Measurements from ENCODE around the gene GPRIN1.
"Not testable (repeated sequence)": the region's sequence is repeated elsewhere in the genome, so short reads cannot be mapped to it uniquely, and the experiment has no call there.

Gene GPRIN1

GRCh38 chr5:176565760-176566288 is 44.1 kb downstream of the GPRIN1 start:
- DNase-seq: no peak

DNA sequence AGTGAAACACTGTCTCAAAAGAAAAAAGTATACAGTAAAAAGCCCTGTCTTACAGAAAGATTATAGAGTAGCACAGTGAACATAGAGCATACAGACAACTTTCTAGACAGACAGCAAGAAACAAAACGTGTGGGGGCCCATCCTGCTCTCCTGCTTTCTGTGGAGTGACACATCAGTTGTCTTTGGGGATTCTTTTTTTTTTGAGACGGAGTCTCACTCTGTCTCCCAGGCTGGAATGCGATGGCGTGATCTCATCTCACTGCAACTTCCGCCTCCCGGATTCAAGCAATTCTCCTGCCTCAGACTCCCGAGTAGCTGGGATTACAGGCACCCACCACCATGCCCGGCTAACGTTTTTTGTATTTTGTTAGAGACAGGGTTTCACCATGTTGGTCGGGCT is 46.0 kb downstream of the GPRIN1 start:
- DNase-seq: no peak

- no peak for DNase-seq
Observed at GRCh38 chr5:176562189-176562588, 47.8 kb downstream of the GPRIN1 start.

DNA sequence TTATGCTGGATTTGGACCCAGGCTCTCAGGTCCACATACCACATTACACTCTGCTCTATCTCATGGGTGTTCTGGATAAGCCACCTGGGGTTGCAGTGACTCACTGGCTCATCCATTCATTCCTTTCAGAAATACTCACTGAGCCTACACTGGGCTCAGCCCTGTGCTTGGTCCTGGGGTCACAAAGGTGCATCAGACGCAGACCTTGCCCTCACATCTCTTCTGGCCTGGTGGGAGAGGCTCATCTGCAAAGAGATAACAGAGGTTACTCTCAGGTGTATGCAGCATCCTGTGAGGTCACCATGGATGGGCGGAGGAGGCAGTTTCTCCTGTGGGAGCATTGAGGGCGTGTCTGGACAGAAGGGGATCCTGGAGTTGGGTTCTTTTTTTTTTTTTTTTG is 48.7 kb downstream of the GPRIN1 start:
- no peak for DNase-seq

DNA sequence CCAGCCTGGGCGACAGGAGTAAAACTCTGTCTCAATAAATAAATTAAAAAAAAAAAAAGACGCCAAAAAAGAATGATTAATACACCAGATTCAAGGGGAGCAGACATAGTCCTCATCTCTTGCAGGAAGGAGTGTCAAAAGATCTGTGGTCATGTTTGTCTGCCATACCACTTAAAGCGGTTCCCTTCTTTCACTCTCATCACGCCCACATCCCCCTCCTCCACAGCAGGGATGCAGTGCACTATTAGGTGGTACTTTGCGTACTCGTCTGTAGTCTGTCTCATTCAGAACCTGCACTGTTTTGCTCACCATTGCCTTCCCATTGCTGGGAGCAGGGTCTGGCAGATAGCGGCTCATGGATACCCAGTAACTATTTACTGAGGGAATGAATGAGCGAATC is 49.6 kb downstream of the GPRIN1 start:
- DNase-seq: no peak

DNA sequence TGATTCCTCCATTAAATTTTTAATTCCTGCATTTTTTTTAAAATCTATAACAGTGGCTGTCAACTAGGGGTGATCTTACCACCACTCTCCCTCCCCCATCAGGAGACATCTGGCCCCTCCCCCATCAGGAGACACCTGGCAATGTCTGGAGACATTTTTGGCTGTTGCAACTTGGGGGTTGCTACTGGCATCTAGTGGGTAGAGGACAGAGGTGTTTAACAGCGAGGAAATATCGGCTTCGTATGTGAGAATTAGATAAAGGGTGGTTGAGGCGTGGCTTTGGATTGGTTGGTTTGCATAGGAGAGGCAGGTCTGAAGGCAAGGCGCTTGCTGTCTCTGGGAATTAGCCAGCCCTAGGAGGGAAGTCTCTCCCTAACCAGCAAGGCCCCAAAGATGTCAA is 50.3 kb downstream of the GPRIN1 start:
- no peak for DNase-seq

GRCh38 chr5:176557846-176558245 is 52.1 kb downstream of the GPRIN1 start:
- no peak for DNase-seq

GRCh38 chr5:176553260-176554085 is 56.5 kb downstream of the GPRIN1 start:
- no peak for DNase-seq

DNA sequence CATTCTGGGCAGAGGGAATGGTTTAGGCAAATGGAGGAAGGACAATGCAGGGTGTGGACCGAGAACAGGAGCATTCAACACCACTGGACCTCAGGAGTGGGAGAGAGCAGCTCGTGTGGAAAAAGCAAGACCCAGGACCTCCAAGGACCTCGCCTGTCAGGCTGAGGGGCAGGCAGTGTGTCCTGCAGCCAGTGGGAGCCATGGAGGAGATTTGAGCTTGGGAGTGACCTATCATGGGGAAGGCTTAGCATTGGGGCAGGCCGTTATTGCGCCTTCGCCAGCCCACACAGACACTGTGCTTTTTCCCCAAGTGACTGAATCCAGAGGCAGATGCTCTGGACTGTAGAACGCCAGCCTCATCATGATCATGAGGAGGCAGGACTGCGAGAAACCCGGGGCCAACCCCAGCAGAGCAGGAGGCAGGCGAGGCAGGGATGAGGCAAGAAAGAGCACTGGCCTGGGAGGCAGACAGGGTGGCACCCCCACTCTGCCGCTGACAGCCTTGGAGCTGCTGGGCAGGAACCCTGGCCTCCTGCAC is 57.6 kb downstream of the GPRIN1 start:
- DNase-seq: no peak

DNA sequence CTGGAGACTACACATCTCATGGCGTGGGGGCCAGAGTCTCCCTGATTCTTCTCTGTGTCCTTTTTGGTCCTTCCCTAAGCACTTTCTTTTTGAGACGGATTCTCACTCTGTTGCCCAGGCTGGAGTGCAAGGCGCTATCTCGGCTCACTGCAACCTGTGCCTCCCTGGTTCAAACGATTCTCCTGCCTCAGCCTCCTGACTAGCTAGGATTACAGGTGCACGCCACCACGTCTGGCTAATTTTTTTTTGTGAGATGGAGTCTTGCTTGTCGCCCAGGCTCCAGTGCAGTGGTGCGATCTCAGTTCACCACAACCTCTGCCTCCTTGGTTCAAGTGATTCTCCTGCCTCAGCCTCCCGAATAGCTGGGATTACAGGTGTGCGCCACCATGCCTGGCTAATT is 59.0 kb downstream of the GPRIN1 start:
- DNase-seq: not testable (repeated sequence)

- no peak for DNase-seq
Observed at GRCh38 chr5:176550275-176550831, 59.6 kb downstream of the GPRIN1 start.

- DNase-seq: no peak
Observed at GRCh38 chr5:176549871-176550270, 60.1 kb downstream of the GPRIN1 start.

GRCh38 chr5:176548967-176549444 is 61.0 kb downstream of the GPRIN1 start, which contains the start of gene CDHR2:
TSS of gene CDHR2 (plus strand) at chr5:176549342. CDS start at chr5:176565353, 16,011 bp downstream.
- DNase-seq: no peak

GRCh38 chr5:176547802-176548201 is 62.2 kb downstream of the GPRIN1 start:
- DNase-seq: peak in 1 of 2 experiments; percentile 22
